ENCODE data around the gene TENT4A.
A peak's percentile ranks its signal among the peaks of the same experiment; 100 is the strongest.

TENT4A gene

DNA sequence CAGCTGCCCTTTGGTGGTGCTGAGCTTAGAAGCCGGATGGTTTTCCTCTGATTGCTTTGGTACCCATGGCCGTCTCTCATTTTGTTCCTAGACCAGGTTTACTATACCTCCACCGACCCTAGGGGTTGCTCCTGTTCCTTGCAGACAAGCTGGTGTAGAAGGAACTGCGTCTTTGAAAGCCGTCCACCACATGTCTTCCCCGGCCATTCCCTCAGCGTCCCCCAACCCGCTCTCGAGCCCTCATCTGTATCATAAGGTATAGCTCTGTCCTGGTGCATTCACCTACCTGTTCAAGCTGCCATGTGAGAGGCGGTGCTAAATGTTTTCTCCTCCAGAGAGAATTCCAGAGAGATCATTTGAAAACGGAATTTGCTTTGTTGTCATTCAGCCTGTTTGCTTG, 39.5 kb downstream of the TENT4A start:
- H3K4me3 ChIP-seq, result no peak overlapping the region
- peaks cover 64 to 95% (median 74%) of the 10 kb centered on the region in 3 donors for H3K36me3 ChIP-seq
- H3K4me1 ChIP-seq, result no peaks in the 10 kb centered on the region
- H3K27ac ChIP-seq, result no peak overlapping the region
- no peaks in the 10 kb centered on the region for H3K9me3 ChIP-seq
- TF ChIP-seq, protein P1, sequence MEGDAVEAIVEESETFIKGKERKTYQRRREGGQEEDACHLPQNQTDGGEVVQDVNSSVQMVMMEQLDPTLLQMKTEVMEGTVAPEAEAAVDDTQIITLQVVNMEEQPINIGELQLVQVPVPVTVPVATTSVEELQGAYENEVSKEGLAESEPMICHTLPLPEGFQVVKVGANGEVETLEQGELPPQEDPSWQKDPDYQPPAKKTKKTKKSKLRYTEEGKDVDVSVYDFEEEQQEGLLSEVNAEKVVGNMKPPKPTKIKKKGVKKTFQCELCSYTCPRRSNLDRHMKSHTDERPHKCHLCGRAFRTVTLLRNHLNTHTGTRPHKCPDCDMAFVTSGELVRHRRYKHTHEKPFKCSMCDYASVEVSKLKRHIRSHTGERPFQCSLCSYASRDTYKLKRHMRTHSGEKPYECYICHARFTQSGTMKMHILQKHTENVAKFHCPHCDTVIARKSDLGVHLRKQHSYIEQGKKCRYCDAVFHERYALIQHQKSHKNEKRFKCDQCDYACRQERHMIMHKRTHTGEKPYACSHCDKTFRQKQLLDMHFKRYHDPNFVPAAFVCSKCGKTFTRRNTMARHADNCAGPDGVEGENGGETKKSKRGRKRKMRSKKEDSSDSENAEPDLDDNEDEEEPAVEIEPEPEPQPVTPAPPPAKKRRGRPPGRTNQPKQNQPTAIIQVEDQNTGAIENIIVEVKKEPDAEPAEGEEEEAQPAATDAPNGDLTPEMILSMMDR (IDR thresholded peaks at IDR 0.05), result no peak
- intact Hi-C loops (cut with DNase I; ENCODE audit: low total_unique reads), result no loop called here
- H3K27me3 ChIP-seq, result no peaks in the 10 kb centered on the region
- no peak for DNase-seq

DNA sequence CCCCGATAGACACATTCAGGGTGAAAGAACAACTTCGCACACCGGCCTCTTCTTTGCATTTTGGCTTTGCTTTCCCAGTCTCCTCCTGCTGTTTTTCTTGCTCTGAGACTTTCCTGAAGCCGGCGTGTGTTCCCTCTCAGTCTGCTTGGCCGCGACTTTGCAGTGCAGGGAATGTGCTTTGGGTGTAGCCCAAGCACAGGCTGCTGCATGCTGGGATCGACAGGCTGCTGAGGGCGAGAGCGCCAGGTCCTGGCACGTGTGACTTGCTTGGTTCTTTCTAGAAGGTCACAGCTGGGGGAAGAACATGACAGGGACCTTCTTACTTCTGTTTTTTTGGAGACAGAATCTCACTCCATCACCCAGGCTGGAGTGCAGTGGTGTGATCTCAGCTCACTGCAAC, 40.6 kb downstream of the TENT4A start:
- peaks cover 64 to 94% (median 84%) of the 10 kb centered on the region in 3 donors for H3K36me3 ChIP-seq
- intact Hi-C loops (cut with DNase I; ENCODE audit: low total_unique reads), result no loop called here
- H3K27me3 ChIP-seq, result no peaks in the 10 kb centered on the region
- no peak overlapping the region for H3K27ac ChIP-seq
- no peaks in the 10 kb centered on the region for H3K4me1 ChIP-seq
- no peak overlapping the region for H3K4me3 ChIP-seq
- H3K9me3 ChIP-seq, result no peaks in the 10 kb centered on the region
- peak in 1 of 2 donors; percentile 57 for DNase-seq
- TF ChIP-seq, protein P1 (IDR thresholded peaks at IDR 0.05), result no peak

DNA sequence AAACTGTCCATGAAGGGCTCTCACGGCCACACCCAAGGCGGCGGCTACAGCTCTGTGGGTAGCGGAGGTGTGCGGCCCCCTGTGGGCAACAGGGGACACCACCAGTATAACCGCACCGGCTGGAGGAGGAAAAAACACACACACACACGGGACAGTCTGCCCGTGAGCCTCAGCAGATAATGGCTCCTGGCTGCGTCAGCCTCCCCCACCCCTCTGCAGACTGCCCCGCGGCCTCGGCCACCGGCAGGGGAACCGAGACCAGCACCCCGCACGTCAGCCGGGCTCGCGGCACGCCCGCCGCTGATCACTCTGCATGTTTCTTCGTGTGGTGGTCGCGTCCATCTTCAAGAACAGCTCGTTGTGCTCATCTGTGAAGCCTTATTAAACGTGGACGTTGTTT, 41.5 kb downstream of the TENT4A start:
- TF ChIP-seq, protein P1 (IDR thresholded peaks at IDR 0.05), result no peak
- intact Hi-C loops (cut with DNase I; ENCODE audit: low total_unique reads), result no loop called here
- Histone ChIP-seq H3K4me3 (no peak overlapping the region), H3K9me3 (no peaks in the 10 kb centered on the region), H3K27me3 (no peaks in the 10 kb centered on the region), H3K36me3 (peaks cover 64 to 88% (median 84%) of the 10 kb centered on the region in 3 donors), H3K4me1 (no peaks in the 10 kb centered on the region), H3K27ac (no peak overlapping the region)
- DNase-seq, result peak in 1 of 2 donors; percentile 57

DNA sequence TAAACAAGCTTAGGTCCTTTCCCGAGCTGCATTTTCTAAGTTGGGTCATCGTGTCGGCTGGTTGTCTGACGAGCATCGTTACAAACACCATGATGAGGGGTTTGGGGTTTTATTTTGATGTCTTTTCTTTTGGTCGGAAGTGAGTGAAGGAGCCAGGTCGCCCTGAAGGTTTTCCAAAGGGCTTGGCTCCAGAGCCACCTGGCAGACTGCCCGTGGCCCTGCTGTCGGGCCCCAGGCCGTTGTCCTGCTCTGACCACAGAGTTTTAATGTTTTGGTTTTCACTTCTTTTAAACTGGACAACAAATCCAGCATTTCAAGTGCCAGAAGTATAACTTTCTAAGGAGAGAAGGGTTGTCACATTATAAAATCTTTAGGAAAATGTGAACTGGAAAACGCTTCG, 42.3 kb downstream of the TENT4A start:
- Histone ChIP-seq H3K27ac (no peak overlapping the region), H3K36me3 (peaks cover 60 to 81% (median 79%) of the 10 kb centered on the region in 3 donors), H3K4me1 (no peaks in the 10 kb centered on the region), H3K4me3 (no peak overlapping the region), H3K9me3 (no peaks in the 10 kb centered on the region), H3K27me3 (no peaks in the 10 kb centered on the region)
- no peak for DNase-seq
- TF ChIP-seq, protein P1 (IDR thresholded peaks at IDR 0.05), result no peak
- intact Hi-C loops (cut with DNase I; ENCODE audit: low total_unique reads), result no loop called here

DNA sequence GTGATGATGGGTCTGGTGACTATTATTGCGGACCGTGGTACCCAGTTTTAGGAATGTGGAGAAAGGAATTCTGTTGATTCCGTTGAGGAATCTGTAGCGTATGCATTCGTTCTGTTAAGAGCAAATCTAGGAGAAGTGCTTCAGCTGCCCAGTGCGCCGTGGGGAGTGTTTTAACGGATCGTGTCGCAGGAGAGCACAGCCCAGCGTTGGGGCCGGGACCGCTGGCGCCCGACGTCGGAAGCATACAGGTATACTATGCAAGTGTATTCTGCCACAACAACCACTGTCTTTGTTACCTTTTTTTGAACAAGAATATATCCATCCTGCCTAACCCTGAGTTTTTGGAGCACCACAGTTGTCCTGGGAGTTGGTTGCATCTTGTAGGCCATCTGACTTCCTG, 42.7 kb downstream of the TENT4A start:
- Histone ChIP-seq H3K4me3 (no peak overlapping the region), H3K27ac (no peak overlapping the region), H3K4me1 (no peaks in the 10 kb centered on the region), H3K9me3 (no peaks in the 10 kb centered on the region), H3K36me3 (peaks cover 56 to 77% (median 75%) of the 10 kb centered on the region in 3 donors), H3K27me3 (no peaks in the 10 kb centered on the region)
- intact Hi-C loops (cut with DNase I; ENCODE audit: low total_unique reads), result no loop called here
- TF ChIP-seq, protein P1 (IDR thresholded peaks at IDR 0.05), result no peak
- DNase-seq, result peak in 1 of 2 donors; percentile 38

DNA sequence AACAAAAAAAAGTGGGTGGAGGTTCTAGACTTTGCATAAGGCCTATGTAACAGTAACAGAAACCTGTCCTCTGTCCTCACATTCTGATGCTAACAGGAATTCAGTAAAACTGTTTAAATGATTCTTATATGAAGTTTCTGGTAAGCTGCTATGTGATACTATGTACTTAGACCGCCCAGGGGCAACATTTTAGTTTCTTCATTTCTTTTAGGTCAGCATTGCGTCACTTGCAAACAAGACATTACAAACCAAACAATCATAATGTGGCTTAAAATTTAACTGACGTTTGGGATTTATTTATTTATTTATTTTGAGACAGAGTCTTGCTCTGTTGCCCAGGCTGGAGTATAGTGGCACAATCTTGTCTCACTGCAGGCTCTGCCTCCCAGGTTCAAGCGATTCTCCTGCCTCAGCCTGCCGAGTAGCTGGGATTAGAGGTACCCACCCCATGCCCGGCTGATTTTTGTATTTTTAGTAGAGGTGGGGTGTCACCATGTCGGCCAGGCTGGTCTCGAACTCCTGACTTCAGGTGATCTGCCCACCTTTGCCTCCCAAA, 44.3 kb downstream of the TENT4A start:
- H3K4me3 ChIP-seq, result no peak overlapping the region
- no peak for DNase-seq
- peaks cover 41 to 61% (median 59%) of the 10 kb centered on the region in 3 donors for H3K36me3 ChIP-seq
- H3K27me3 ChIP-seq, result no peaks in the 10 kb centered on the region
- no peak overlapping the region for H3K27ac ChIP-seq
- H3K4me1 ChIP-seq, result no peaks in the 10 kb centered on the region
- TF ChIP-seq, protein P1 (IDR thresholded peaks at IDR 0.05), result no peak
- intact Hi-C loops (cut with DNase I; ENCODE audit: low total_unique reads), result no loop called here
- no peaks in the 10 kb centered on the region for H3K9me3 ChIP-seq
